ENCODE measurements around the gene RAPGEFL1. TPM values are rescaled to one million over a fixed set of nuclear protein-coding genes. Genes with fewer than 3 reads are reported as not detected.

The RAPGEFL1 gene
- total and polyA plus RNA-seq, 10 of the 15 experiments (the other 5 are each of a cell fraction or from before 2014, with no cell fraction given) = 0.13 to 3.2 (median 1.5) TPM

GRCh38 chr17:40218740-40219593 is 41.7 kb downstream of the RAPGEFL1 start, which contains the start of gene WIPF2 (continued):
- TF ChIP-seq USF2 (IDR thresholded peaks at IDR 0.05; ENCODE audit: borderline replicate concordance, low read depth, low read length) = no peak; the same call in 1 of the 2 replicates
- TF ChIP-seq ZNF622 (IDR thresholded peaks at IDR 0.05) = no peak
- TF ChIP-seq IKZF2 (IDR thresholded peaks at IDR 0.05) = no peak
- no peak for TF ChIP-seq CHD4 (IDR thresholded peaks at IDR 0.05)
- no peak; the same call in 1 of the 2 replicates for TF ChIP-seq MAX (IDR thresholded peaks at IDR 0.05; ENCODE audit: low read depth, low read length)
- TF ChIP-seq SRF (IDR thresholded peaks at IDR 0.05; ENCODE audit: low read depth in 2 of 2, low read length in 2 of 2) = no peak
- no peak for TF ChIP-seq PAX8 (IDR thresholded peaks at IDR 0.05)
- no peak for TF ChIP-seq LARP7 (IDR thresholded peaks at IDR 0.05)
- TF ChIP-seq NFIC (IDR thresholded peaks at IDR 0.05; ENCODE audit: low read depth, low read length) = no peak
- no peak for TF ChIP-seq RAD21 (IDR thresholded peaks at IDR 0.05; ENCODE audit: insufficient read depth, low read depth, low read length)
- TF ChIP-seq PKNOX1 (IDR thresholded peaks at IDR 0.05) = no peak
- peak; percentile 26 for TF ChIP-seq SKIL (IDR thresholded peaks at IDR 0.05; ENCODE audit: low read depth, poor library complexity, severe bottlenecking)
